Measurements from ENCODE around the gene RERG. TPM values are rescaled to one million over a fixed set of nuclear protein-coding genes. Genes with fewer than 3 reads are reported as not detected.
"Not testable (repeated sequence)": the region's sequence is repeated elsewhere in the genome, so short reads cannot be mapped to it uniquely, and the experiment has no call there.

The RERG gene, protein sequence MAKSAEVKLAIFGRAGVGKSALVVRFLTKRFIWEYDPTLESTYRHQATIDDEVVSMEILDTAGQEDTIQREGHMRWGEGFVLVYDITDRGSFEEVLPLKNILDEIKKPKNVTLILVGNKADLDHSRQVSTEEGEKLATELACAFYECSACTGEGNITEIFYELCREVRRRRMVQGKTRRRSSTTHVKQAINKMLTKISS
- 2.9 and 3.0 TPM in 2 replicates for total RNA-seq (2014; rRNA removed; shearing (Covaris generic); ENCODE audit: low replicate concordance)

DNA sequence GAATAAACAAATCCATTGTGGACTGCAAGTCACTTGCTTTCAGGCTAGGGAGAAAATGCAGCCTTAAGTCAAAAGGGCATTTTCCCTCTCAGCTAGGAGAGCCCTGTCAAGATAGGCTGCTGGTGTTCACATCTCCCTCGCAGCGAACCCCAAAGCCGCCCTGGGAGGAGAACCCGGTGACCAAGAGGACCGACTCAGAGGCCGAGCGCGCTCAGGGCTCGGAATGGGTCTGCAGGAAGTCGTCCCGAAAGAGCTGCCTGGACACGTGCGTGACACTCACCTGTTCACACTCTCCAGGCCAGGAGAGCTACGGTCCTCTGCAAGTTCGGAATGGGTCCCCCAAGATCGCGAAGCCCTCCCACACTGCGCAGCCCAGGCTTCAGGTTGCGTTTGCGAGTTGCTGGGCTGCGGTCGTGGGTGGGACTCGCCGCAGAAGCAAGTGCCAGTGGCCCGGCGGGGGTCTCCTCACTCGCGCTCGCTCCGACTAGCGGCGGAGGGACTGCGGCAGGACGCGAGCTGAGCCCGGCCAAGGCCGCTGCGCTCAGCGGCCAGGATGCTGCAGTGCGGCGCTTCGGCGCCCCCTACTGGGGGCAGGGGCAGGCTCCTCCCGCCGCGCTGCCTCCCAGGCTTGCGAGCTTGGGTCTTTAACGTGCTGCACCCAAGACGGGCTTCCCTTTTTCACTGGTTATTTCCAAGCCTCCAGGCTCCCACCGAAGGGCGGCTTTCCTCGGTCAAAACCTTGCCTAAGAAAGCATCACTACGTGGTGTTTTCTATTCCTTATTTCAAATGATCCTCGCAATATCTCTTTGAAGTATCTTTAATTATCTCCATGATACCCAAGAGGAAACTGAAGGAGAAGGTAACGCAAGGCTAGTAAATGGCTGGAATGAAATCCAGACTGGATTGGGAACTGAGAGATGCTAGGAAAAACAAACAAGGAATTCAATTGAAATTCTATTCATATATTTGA is at the start of gene RERG:
Gene RERG (minus strand): TSS at position 503 of the 971 bp plus-strand sequence. CDS start 3,928 bp downstream, outside the sequence.
- in situ Hi-C loops (cut with HindIII; ENCODE audit: low pct_unique_long_range_greater_than_20kb, low sequenced_read_pairs), result no loop called here
- DNase-seq (ENCODE audit: low read depth), result peak; percentile 74

DNA sequence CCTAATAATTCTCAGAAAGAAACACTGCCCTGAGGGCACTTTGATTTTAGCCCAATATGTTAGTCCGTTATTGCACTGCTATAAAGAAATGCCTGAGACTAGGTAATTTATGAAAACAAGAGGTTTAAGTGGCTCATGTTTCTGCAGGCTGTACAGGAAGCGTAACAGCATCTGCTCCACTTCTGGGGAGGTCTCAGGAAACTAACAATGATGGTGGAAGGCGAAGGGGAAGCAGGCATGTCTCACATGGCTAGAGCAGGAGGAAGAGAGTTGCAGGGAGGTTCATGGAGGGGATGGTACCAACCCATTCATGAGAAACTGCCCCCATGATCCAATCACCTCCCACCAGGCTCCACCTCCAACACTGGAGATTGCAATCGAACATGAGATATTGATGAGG is 49.4 kb upstream of the RERG start:
- in situ Hi-C loops (cut with HindIII; ENCODE audit: low pct_unique_long_range_greater_than_20kb, low sequenced_read_pairs), result no loop called here
- no peak for DNase-seq (ENCODE audit: low read depth)

DNA sequence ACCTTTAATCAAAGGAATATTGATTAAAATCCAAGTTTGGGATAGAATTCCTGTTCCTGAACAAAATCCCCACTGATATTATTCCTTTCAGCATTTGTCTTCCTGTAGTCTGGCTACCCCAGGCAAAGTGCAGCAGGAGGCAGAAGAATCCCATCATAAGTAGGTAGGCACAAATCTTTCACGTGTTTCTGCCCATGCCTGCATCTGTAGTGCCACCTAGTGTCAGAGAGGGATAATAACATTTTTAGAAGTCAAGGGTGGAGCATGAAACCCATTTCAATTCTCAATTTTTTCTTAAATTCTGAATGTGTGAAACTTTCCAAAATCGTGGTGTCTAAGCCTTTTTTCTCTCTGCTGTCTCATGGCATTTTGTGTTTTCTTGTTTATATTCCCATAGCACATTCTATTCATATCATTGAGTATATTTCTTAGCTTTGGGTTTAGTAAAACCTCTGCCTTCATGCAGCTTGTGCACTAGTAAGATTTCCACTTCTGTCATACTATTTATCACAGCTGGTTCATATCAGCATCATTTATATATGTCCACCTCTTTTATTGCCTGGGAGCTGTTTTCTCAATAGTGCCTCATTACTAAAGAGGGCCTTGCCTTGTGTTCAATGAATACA is 47.8 kb upstream of the RERG start:
- peak; percentile 35 for DNase-seq (ENCODE audit: low read depth)
- in situ Hi-C loops (cut with HindIII; ENCODE audit: low pct_unique_long_range_greater_than_20kb, low sequenced_read_pairs), result no loop called here

DNA sequence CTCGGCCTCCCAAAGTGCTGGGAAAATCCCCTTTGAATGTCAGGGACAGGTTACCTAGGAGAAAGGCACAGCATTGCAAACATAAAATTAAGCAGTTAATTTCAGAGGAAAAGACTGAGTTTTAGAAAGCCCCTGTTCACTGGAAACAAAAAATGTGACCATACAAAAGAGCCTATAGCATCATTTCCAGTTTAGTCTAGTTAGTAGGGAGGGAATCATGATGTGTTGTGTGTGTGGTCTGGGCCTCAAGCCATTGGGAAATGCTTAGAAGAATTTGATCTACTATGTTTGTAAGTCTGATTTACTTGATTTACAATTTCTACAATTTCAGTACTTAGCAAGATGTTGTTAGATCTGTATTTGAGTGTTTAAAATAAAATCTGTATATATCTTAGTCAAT is 47.1 kb upstream of the RERG start:
- DNase-seq (ENCODE audit: low read depth), result no peak
- in situ Hi-C loops (cut with HindIII; ENCODE audit: low pct_unique_long_range_greater_than_20kb, low sequenced_read_pairs), result no loop called here

DNA sequence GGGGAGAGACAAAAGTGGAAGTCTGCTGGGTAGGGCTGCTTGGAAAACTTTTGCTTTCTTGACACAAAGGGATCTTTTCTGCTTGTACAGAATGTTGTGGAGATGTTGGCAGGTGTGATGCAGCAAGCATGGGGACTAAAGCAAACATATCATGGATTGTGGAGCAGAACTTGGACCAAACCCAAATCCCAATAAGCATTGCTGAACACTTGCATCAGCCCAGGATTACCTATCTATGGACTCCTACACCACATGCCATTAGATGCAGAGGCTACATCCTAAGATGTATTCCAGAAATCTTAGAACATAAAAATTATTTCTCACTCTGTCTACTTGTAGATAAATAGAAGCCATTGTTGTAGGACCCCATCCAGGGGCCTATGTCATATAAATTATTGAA is 44.7 kb upstream of the RERG start:
- in situ Hi-C loops (cut with HindIII; ENCODE audit: low pct_unique_long_range_greater_than_20kb, low sequenced_read_pairs), result no loop called here
- no peak for DNase-seq (ENCODE audit: low read depth)

DNA sequence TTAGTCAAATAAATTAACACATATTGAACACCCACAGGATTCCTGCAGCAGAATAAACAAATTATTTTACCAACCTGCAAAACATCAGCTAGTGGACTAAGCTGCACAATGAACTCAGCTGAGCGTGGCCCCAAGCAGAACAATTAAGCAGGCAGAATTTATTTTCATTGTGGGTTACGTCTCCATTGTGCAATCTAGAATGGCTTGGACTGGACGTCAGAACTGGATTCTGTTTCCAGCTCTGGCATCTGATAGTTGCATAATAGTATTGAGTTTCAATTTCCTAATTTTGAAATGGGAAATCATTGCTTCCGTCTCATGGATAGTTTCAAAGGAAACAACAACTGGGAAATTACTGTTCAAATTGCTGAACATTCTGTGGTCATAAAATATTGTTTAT is 35.5 kb upstream of the RERG start:
- in situ Hi-C loops (cut with HindIII; ENCODE audit: low pct_unique_long_range_greater_than_20kb, low sequenced_read_pairs), result no loop called here
- no peak for DNase-seq (ENCODE audit: low read depth)

DNA sequence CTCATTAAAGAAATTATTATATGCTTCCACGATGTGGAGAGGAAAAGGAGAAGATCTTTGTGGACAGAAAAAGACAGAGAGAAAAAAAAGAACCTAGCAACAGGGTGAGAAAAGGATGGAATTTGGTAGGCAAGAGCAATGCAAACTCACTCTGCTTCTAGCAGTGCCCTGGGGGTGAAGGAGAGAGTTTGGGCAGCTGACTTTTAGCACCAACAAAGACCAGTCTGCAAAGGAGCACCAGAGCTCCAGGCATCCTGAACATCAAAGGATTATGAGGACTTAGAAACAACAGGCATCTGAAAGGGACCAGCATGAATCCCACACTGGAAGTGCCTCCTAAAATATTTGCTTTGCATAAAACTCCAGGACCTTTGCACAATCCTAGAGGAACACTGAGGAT is 32.8 kb upstream of the RERG start:
- no peak for DNase-seq (ENCODE audit: low read depth)
- in situ Hi-C loops (cut with HindIII; ENCODE audit: low pct_unique_long_range_greater_than_20kb, low sequenced_read_pairs), result no loop called here

DNA sequence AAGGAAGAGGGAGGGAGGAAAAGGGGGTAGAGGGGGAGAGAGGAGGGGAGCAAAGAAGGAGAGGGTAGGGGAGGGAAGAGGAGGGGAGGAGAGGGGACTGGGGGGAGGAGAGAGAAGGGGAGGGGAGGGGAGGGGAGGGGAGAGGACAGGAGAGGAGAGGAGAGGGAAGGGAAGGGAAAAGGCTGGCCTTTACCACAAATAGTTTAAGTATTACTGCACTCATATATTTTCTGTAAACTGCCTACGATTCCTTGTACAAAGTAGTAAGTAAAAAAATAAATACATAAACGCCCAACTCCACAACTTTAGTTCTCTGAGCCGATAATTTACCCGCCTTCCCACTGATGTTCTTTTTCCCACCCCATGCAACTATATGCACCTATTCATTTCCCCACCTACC is 23.7 kb upstream of the RERG start:
- in situ Hi-C loops (cut with HindIII; ENCODE audit: low pct_unique_long_range_greater_than_20kb, low sequenced_read_pairs), result no loop called here

DNA sequence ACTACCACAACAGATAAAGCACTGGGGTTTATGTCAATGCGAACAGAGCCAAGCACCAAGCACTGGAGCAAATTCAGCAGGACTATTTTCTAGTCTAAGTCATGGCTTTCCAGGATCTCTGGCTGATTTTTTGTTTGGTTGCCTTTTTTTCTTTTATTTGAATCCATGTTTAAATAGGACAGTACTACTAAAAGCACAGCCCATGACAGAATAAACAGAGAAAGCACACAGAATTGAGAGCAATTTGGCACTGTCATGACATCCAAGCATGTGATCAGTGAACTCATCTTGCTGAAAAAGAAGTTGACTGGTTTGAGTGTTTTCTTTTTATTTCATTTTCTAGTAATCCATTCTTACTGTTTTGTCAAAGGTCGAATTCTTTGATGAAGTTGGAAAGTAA is 23.1 kb upstream of the RERG start:
- DNase-seq (ENCODE audit: low read depth), result no peak
- in situ Hi-C loops (cut with HindIII; ENCODE audit: low pct_unique_long_range_greater_than_20kb, low sequenced_read_pairs), result no loop called here

More for the DNA sequence above, 23.7 kb upstream of the RERG start:
- DNase-seq (ENCODE audit: low read depth), result no peak

DNA sequence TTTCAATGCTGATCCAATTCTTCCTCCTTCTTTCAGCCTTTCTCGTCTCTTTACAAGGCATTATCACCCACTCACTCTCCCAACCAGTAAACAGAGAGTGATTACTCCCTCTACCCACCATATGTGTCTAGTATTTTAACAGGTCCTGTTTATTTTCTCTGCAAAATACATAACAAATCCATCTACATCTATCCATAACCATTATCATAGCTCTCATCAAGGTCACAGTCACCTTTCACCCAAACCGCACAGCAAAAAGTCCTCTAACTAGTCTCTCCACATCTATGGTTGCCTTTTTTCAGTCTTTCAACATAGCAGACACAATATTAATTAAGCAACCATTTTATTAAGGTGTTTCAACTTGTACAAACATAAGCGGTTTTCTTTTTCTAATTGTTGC is 21.9 kb upstream of the RERG start:
- no peak for DNase-seq (ENCODE audit: low read depth)
- in situ Hi-C loops (cut with HindIII; ENCODE audit: low pct_unique_long_range_greater_than_20kb, low sequenced_read_pairs), result no loop called here

DNA sequence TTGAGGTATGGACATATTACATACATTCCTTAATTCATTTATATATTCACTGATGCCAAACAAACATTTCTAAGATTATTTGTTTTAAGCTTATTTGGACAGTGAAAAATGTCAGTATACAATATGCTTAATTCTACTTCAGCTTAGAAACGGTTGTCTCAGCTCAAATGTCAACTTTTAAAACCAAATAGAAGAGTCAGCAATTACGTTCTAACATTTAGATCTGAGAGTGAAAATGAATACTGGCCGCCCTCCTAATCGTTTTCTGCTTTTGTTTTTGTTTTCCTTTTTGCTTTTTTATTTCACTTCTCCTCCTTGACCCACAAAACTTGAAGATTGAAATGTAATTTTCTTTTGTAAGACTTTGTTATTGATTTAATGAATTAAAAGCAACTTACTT is 19.7 kb upstream of the RERG start:
- in situ Hi-C loops (cut with HindIII; ENCODE audit: low pct_unique_long_range_greater_than_20kb, low sequenced_read_pairs), result no loop called here
- no peak for DNase-seq (ENCODE audit: low read depth)

DNA sequence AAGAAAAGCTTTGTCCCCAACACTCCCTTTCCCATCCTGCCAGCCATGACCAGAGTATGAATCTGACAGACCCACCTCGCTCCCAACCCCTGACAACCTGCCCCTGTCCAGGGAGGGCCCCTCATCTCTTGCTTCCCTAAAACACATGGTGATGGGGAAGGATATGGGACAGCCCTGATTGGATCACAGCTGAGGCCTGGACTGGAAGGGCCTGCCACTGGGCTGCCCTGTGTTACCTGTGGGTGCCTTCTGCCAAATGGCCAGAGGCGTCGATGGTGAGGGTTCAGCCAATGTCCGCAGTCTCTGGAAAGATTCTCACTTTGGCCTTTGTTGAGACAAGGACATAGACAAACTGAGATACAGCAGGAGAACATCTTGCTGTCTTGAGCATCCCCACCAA is 13.3 kb upstream of the RERG start:
- in situ Hi-C loops (cut with HindIII; ENCODE audit: low pct_unique_long_range_greater_than_20kb, low sequenced_read_pairs), result no loop called here
- DNase-seq (ENCODE audit: low read depth), result no peak

DNA sequence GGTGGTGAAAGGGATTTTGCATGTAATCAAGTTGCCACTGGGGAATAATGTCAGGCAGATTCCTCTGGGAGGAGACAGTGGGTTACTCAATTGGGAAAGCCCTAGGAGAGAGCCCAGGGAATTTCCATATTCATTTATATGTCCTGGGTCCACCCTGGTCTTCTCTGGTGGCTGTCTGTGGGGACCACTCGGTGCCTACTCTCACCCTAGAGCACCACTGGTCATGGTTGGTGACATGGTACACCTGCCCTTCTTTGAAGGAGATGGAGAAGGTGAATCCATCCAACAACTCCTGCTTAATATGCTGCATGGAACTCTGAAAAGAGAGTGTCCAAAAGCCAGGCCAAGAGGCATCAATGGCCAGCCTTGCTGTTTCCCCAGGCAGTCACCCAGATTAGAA is 12.8 kb upstream of the RERG start:
- in situ Hi-C loops (cut with HindIII; ENCODE audit: low pct_unique_long_range_greater_than_20kb, low sequenced_read_pairs), result no loop called here
- no peak for DNase-seq (ENCODE audit: low read depth)

DNA sequence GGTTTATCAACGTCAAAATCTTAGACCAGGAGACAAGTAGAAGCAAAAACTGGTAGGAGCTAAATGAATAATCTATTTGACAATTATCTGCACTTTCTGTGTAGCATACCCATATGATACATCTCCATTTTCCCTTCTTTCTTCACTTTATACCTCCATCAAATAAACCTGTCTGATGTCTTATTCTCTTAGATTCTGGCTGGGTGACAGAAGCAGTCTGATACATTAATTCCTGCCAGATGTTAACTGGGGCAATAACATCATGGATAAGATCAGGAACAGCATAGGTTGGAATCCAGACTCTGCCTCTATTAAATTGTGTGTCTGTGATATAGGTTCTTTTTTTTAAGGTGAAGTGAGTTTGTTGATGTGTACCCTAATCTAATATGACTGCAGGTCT is 11.7 kb upstream of the RERG start:
- no peak for DNase-seq (ENCODE audit: low read depth)
- in situ Hi-C loops (cut with HindIII; ENCODE audit: low pct_unique_long_range_greater_than_20kb, low sequenced_read_pairs), result no loop called here

DNA sequence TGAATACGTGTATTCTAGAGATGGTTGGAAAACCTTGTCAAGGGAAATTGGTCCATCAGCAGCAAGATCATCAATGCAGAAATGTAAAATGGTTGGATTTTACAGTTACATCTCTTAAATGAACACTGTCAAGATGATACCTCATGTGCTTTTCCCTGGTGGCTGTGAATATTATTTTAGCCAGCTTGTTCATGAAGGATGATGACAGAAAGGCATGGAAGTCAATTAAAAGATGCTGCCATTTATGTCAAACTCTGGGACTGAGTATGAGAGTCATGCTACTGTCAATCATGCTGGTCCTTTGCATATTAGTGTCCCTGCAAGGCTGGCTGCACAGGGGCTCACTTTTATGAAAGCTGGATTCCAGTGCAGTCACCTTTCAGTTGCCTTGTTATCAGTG is 10.3 kb upstream of the RERG start:
- in situ Hi-C loops (cut with HindIII; ENCODE audit: low pct_unique_long_range_greater_than_20kb, low sequenced_read_pairs), result no loop called here
- DNase-seq (ENCODE audit: low read depth), result no peak

DNA sequence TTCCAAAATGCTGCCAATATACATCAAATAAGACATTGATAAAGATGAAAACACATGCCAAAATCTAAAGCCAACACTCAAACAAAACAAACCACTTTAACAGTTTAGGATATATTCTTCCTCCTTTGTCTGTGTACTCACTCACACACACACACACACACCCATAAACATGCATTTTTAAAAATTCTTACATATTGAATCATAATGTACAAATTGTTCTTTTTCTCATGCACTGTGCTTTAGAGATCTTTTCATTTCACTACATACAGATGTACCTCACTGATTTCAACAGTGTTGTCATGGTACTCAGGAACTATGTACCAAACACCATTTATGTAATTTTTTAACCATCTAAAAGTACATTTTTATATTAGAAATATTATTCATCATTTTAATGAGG is 9.5 kb upstream of the RERG start:
- no peak for DNase-seq (ENCODE audit: low read depth)
- in situ Hi-C loops (cut with HindIII; ENCODE audit: low pct_unique_long_range_greater_than_20kb, low sequenced_read_pairs), result no loop called here

DNA sequence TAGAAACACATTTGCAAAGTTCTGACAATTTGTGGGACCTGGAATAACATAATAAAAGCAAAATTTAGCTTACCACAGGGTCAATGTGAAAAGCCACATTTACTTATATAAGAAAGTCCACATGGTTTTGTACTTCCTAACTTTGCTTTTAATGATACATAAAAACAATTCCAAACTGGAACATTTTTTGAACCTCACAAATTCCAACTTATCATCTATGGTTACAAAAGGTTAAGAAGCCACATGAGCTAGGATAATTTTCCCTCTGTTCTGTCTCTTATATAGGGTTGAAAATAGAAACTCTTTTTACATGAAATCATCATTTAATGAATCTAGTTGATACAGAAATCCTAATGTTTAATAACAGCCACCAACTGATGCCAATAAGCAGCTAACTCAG is 8.9 kb upstream of the RERG start:
- in situ Hi-C loops (cut with HindIII; ENCODE audit: low pct_unique_long_range_greater_than_20kb, low sequenced_read_pairs), result no loop called here
- DNase-seq (ENCODE audit: low read depth), result no peak

DNA sequence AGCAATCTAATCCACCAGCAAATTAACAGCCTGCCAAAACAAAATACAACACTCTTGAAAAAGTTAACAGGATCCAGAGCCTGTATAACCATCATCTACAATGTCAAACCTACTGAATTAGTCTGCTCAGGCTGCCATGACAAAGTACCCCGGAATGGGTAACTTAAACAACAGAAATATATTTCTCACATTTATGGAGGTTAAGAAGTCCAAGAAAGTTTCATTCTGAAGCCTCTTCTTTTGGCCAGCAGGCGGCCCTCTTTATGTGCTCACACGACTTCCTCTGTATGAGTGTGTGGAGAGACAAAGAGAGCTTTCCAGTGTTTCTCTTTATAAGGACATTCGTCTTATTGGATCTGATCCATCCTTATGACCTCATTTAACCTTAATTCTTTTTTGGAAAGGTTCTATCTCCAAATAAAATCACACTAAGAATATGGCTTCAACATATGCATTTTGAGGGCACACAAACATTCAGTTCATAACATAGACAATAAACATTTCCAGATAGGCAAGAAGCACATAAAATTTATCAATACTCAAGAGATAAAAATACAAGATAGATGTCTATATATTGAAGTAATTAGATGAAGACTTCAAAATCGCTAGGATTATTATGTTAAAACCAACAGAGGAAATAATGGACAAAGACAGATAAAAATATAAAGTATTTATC is 5.9 kb upstream of the RERG start:
- peak; percentile 29 for DNase-seq (ENCODE audit: low read depth)
- in situ Hi-C loops (cut with HindIII; ENCODE audit: low pct_unique_long_range_greater_than_20kb, low sequenced_read_pairs), result no loop called here

DNA sequence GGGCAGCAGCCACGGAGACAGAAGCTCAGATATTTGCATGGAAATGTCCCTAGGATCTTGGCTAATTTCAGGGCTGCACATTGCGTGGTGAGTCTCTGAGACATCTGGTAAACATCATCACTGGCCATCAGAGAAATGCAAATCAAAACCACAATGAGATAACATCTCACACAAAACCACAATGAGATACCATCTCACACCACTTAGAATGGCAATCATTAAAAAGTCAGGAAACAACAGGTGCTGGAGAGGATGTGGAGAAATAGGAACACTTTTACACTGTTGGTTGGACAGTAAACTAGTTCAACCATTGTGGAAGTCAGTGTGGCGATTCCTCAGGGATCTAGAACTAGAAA is 4.6 kb upstream of the RERG start:
- in situ Hi-C loops (cut with HindIII; ENCODE audit: low pct_unique_long_range_greater_than_20kb, low sequenced_read_pairs); DNase-seq (ENCODE audit: low read depth): not testable (repeated sequence)
